ENCODE measurements around the gene KRT73. TPM values are rescaled to one million over a fixed set of nuclear protein-coding genes. Genes with fewer than 3 reads are reported as not detected.

Gene KRT73
- total RNA-seq, 4 donors from 2014 or later, result not detected

GRCh38 chr12:52616680-52617402, 1.5 kb downstream of the KRT73 start:
- no peak overlapping the region for H3K4me3 ChIP-seq
- H3K27me3 ChIP-seq, result no peaks in the 10 kb centered on the region
- no peak overlapping the region for H3K27ac ChIP-seq
- intact Hi-C loops (cut with DNase I; ENCODE audit: low total_unique reads), result no loop called here
- TF ChIP-seq POLR2AphosphoS5 (IDR thresholded peaks at IDR 0.05), result no peak
- H3K9me3 ChIP-seq, result no peaks in the 10 kb centered on the region
- H3K36me3 ChIP-seq, result no peaks in the 10 kb centered on the region
- no peak for DNase-seq
- in situ Hi-C loops (cut with MboI; ENCODE audit: low pct_ligation_motif_present in 1 of 4, low pct_unique_long_range_greater_than_20kb in 1 of 4, low sequenced_read_pairs in 3 of 4), result no loop called here
- WGBS, 2 donors (ENCODE audit: low coverage in 1 of 2), result 62 to 73% methylated on average over 3 to 10 of the region's 10 CpGs
- H3K4me1 ChIP-seq, result no peaks in the 10 kb centered on the region

GRCh38 chr12:52615912-52616311, 2.4 kb downstream of the KRT73 start:
- in situ Hi-C loops (cut with MboI; ENCODE audit: low pct_ligation_motif_present in 1 of 4, low pct_unique_long_range_greater_than_20kb in 1 of 4, low sequenced_read_pairs in 3 of 4) (no loop called here), intact Hi-C loops (cut with DNase I; ENCODE audit: low total_unique reads) (no loop called here)
- Histone ChIP-seq H3K27me3 (peaks cover 4% of the 10 kb centered on the region), H3K4me3 (no peak overlapping the region), H3K9me3 (no peaks in the 10 kb centered on the region), H3K27ac (no peak overlapping the region), H3K4me1 (no peaks in the 10 kb centered on the region), H3K36me3 (no peaks in the 10 kb centered on the region)
- no peak for DNase-seq
- TF ChIP-seq EP300 (IDR thresholded peaks at IDR 0.05; ENCODE audit: low read depth) (no peak), CTCF (IDR thresholded peaks at IDR 0.05) (no peak), POLR2AphosphoS5 (IDR thresholded peaks at IDR 0.05) (no peak), POLR2A (IDR thresholded peaks at IDR 0.05) (no peak)
- WGBS, 2 donors (ENCODE audit: low coverage in 1 of 2), result 80% methylated on average over 9 of the region's 9 CpGs; no CpG with 5 or more reads in 1 of the 2 donors

- Histone ChIP-seq H3K4me1 (no peaks in the 10 kb centered on the region), H3K4me3 (no peak overlapping the region), H3K27ac (no peak overlapping the region), H3K27me3 (peaks cover 9% of the 10 kb centered on the region), H3K36me3 (no peaks in the 10 kb centered on the region), H3K9me3 (no peaks in the 10 kb centered on the region)
- in situ Hi-C loops (cut with MboI; ENCODE audit: low pct_ligation_motif_present in 1 of 4, low pct_unique_long_range_greater_than_20kb in 1 of 4, low sequenced_read_pairs in 3 of 4) (no loop called here), intact Hi-C loops (cut with DNase I; ENCODE audit: low total_unique reads) (no loop called here)
- no peak for DNase-seq
- no peak for TF ChIP-seq POLR2AphosphoS5 (IDR thresholded peaks at IDR 0.05)
- no peak for TF ChIP-seq EP300 (IDR thresholded peaks at IDR 0.05; ENCODE audit: low read depth)
- no peak for TF ChIP-seq POLR2A (IDR thresholded peaks at IDR 0.05)
- TF ChIP-seq CTCF (IDR thresholded peaks at IDR 0.05), result no peak
- WGBS, 2 donors (ENCODE audit: low coverage in 1 of 2), result 51 to 58% methylated on average over 2 to 6 of the region's 6 CpGs
Measured at GRCh38 chr12:52615208-52615868, 3.0 kb downstream of the KRT73 start.

GRCh38 chr12:52614381-52615207, 3.8 kb downstream of the KRT73 start:
- no peak overlapping the region for H3K27ac ChIP-seq
- no peaks in the 10 kb centered on the region for H3K9me3 ChIP-seq
- no peaks in the 10 kb centered on the region for H3K4me1 ChIP-seq
- no peak overlapping the region for H3K4me3 ChIP-seq
- no peak for TF ChIP-seq POLR2A (IDR thresholded peaks at IDR 0.05)
- TF ChIP-seq POLR2AphosphoS5 (IDR thresholded peaks at IDR 0.05), result no peak
- no peaks in the 10 kb centered on the region for H3K36me3 ChIP-seq
- H3K27me3 ChIP-seq, result peaks cover 13% of the 10 kb centered on the region
- no peak for DNase-seq
- 83 to 100% methylated on average over 2 to 9 of the region's 10 CpGs for WGBS, 2 donors (ENCODE audit: low coverage in 1 of 2)
- intact Hi-C loops (cut with DNase I; ENCODE audit: low total_unique reads) (no loop called here), in situ Hi-C loops (cut with MboI; ENCODE audit: low pct_ligation_motif_present in 1 of 4, low pct_unique_long_range_greater_than_20kb in 1 of 4, low sequenced_read_pairs in 3 of 4) (no loop called here)

Measured in transverse colon (tissue), 4 donors.